Stimulated activated CD4-positive, alpha-beta T cell treated with anti-CD3 and anti-CD28 coated beads, Interleukin-4, amount 100 ng/mL, for 4 hours (primary cell): ENCODE data around the gene NR2E3.
"Not testable (repeated sequence)": the region's sequence is repeated elsewhere in the genome, so short reads cannot be mapped to it uniquely, and the experiment has no call there.

Experiments
- DNase-seq, 2 experiments: peaks; one replicate each; pipeline ENCODE4 v3.0.0-alpha.2; 2020

The NR2E3 gene

DNA sequence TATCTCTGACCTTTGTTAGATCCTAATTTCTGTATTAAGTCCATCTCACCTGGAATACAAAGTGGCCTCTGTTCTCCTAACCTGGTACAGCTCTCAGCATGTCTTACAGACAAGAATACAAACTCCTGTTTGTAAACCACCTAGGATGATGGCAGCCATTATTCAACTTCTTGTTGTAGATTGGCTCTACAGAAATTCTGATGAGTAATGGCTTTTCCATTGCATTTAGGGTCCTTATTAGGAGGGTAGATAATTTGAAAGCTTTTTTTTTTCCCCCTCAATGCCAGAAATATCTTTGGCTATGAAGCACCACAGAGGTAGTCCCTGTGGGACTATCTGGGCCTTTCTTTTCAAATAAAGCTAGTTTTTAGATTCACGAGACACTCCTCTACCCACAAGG is 9.8 kb downstream of the NR2E3 start:
- DNase-seq, result no peak

DNA sequence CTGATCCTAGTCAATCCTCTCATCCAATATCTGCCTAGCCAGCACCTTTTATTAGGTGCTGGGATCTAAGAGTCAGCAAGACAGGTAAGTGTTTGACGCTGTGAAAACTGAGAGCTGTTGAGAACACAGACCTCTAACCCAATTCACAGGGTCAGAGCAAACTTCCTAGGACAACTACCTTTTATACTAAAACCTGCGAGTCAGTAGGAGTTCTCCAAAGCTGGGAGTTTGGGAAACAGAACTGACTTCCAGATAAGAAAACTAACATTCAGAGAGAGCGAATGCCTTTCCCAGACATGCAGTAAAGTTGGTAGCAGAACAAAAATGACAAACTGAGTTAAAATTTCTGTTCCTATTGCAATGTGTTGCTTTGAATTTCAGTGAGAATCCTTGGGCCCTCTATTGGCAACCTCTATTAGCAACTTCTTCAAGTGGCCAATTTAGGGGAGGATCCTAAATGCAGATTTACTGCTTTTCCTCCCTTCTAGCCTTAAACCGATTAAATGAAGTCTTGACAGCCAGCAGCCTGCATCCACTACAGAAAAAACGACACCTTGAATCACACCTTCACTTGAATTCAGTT is 11.3 kb downstream of the NR2E3 start:
- DNase-seq, result no peak

DNA sequence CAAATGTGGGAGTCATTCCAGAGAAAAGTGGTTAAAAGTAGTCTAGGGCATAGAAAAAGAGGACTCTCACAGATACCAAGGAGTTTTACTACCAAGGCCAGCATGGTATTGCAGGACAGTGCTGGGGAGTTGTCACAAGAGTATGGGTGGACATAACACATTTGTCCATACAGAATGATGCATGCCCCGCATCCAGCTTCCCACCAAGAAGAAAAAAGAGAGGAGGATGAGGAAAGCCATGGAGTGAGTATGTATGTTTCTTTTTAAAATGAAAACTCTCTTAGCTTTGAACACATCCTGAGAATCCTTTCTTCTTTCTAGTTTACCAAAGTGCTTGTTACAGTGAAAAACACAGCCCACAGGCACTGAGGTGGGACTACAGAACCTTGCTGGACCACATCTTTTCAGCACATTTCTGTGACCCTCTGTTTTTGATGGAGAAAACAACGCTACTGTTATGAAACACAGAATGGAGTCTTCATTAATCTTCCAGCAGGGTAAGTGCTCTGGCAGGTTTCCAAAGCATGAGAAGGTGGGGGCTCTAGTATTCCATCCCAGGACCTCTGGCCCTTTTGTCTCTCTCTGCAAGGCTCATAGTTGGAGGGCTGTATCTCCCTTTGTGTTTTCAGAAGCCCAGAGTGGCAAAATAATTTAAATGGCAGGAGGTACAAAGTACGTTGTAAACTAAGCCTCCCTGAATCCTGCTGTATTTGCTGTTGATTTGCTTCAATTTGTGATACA is 12.7 kb downstream of the NR2E3 start:
- no peak for DNase-seq

DNA sequence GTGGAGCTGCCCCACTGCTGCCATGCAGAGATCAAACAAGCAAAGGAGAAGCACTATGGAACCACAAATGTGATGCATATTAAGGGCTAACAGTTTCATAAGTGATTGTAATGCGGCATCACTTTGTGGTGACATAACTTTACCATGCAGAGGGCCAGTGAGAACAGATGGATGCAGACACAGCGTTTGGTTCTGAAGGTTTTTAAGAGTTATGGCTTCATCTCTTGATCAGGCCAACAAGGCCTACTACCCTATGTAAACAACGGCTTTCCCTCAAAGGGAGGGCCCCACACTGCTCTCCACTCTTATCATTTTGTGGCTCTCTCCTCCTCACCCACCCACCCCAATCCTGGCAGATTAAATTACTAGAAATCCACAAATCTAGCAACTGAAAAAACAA is 13.4 kb downstream of the NR2E3 start:
- no peak for DNase-seq

DNA sequence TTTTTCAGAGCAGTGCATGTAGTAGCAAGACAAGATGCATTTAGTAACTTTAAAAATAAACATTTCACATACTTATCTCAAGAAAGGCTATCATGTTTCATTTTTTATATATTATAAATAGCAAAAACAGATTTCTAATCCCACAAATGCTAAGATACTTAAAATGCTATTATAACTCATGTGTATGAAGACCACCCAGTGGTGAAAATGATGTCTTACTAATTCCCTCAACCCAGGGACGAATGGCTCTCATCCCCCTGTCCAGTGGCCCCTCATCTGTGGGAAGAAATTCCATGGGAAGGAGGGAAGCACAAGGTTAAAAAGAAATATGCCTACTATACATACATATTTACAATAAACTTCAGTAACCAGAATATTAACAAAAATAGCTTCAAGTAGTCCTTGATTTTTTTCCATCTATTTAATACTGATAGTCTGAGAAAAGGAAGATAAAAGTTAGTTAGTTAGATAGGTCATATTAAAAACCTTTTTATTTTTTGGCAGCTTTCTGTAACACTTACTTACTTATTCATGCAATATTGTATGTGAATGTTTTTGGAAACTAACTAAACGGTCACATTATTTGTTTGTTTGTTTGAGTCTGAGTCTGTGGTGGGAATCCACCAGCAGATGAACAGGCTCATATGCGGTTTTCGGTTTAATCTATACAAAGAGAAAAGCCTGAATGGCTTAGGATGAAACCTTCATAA is 14.8 kb downstream of the NR2E3 start:
- no peak for DNase-seq

DNA sequence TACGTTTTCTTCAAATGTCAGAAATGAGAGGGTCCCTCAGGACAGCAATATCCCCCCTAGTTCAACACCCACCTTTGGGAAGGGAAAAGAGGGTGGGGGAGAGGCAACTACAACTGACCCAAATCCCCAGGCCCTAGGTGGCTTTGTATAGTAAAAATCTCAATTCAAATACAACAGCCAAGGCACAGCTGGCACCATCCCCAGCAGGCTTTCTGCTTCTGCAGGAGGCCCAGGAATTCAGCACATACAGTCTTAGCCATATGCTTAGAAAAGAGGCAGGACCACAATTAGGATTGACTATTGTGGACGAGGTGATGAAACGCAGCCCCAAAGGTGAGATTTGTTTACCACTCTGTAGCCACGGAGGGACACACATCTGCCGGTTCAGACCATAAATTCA is 15.8 kb downstream of the NR2E3 start:
- DNase-seq, result no peak

DNA sequence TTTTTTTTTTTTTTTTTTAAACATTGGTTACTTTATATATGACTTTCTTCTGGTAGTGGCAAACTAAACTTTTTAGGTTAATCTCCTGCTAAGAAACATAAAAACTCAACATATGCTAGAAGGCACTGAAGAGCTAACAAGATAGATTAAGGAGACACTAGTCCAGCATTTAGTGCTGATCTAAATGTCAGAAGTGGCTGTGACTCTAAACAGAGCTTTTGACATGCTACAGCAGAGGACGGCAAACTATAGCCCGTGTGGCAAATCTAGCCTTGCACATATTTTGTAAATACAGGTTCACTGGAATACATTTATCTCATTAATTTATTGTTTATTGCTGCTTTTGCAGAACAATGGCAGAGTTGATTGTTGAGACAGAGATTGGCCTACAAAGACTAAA is 20.6 kb downstream of the NR2E3 start:
- DNase-seq, result no peak

DNA sequence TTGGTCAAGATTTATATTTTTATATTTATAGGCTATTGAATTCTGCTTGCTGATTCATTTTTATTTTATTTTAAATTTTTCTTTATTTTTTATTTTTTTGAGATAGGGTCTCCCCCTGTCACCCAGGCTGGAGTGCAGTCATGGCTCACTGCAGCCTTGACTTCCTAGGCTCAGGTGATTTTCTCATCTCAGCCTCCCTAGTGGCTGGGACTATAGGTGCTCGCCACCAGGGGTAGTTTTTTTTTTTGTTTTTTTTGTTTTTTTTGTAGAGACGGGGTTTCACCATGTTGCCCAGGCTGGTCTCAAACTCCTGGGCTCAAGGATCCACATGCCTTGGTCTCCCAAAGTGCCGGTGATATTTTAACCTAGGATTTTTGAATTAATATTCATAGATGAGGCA is 31.2 kb downstream of the NR2E3 start:
- DNase-seq, result no peak

DNA sequence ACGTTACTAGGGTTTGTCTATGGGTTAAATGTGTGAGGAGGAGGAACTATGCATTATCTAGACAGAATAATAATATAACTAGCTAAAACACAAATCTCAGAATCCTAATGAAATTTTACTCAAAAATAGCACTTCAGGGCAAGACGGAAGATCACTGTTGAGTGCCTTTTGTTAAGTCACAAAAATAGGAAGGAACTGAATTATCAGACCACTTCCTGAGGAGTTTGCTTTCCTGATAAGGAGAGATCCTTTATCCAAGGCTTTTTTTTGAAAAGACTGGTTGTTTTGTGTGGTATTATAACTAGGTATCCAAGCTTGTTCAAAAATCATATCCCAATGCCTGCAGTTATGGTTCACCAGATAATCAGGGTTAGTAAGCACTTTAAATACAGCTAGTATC is 34.6 kb downstream of the NR2E3 start:
- DNase-seq, result no peak

DNA sequence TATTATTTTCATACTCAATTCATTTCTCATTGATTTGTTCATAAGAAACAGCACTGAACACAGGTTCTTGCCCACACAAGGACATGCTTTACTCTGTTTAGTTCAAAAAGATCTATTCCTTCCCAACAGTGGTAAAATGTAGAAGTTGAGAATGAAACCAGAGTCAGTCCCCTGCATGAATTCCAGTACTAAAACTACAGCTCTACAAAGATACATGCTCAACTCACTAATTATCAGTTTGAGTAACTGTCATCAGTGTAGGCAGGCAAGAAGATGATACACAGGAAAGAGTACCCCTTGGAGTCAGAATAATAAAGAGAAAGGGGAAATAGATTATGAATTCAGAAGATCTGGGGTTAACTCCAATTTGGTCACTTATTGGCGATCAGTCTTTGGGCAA is 43.2 kb downstream of the NR2E3 start:
- no peak for DNase-seq

DNA sequence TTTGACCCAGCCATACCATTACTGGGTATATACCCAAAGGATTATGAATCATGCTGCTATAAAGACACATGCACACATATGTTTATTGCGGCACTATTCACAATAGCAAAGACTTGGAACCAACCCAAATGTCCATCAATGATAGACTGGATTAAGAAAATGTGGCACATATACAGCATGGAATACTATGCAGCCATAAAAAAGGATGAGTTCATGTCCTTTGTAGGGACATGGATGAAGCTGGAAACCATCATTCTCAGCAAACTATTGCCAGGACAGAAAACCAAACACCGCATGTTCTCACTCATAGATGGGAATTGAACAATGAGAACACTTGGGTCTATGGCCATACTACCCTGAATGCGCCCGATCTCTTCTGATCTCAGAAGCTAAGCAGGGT is 47.9 kb downstream of the NR2E3 start:
- DNase-seq, result not testable (repeated sequence)
